Measurements from ENCODE around the gene KCNK5. TPM values are rescaled to one million over a fixed set of nuclear protein-coding genes. Genes with fewer than 3 reads are reported as not detected.

The KCNK5 gene
- total and polyA plus RNA-seq, 2 donors (not counting 1 experiment from before 2014, with no cell fraction given): 0.07 TPM; not detected in 1

DNA sequence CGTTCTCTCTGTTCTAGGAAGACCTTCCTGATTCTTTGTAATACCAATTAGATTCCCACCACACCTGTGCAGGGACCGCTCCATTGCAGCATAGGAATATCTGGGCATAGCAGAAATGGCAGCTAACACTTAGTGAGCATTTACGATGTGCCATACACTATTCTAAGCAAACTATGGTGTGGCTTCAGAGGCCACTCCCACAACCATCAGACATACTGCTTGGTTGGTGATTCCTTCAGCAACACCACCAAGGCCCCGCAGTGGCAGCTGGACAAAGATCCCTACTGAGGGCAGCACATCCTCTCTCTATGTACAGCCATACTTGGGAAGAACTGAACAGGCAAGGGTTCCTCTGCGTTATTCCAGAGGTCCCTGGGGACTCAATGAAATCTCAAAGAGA is 6.2 kb downstream of the KCNK5 start:
- peaks cover 4% of the 10 kb centered on the region for H3K4me1 Mint-ChIP-seq
- Histone ChIP-seq H3K27ac (ENCODE audit: low read length in 2 of 2) (no peak overlapping the region), H3K27me3 (replicated peaks in 1 of 4; ENCODE audit: control extremely low read depth in 1 of 4, control insufficient read depth in 3 of 4, insufficient read depth in 4 of 4, low read length in 3 of 4) (peaks cover 0 to 23% (median 9%) of the 10 kb centered on the region in 4 experiments), H3K9ac (ENCODE audit: low read length) (no peak overlapping the region), H3K79me2 (ENCODE audit: control insufficient read depth, insufficient read depth, low read length) (no peaks in the 10 kb centered on the region), H3K4me3 (ENCODE audit: control extremely low read depth in 1 of 5, extremely low read depth in 1 of 5, insufficient read depth in 1 of 5, low read depth in 2 of 5, low read length in 4 of 5) (no peak overlapping the region), H3K36me3 (replicated peaks in 1 of 2; ENCODE audit: control extremely low read depth in 1 of 2, control insufficient read depth in 1 of 2, extremely low read depth in 1 of 2, insufficient read depth in 2 of 2, low read length in 1 of 2) (no peaks in the 10 kb centered on the region), H3K9me3 (ENCODE audit: control extremely low read depth in 1 of 3, control insufficient read depth in 2 of 3, insufficient read depth in 1 of 3, low read length in 2 of 3) (peaks cover 0 to 3% (median 0%) of the 10 kb centered on the region in 3 donors), H2AFZ (ENCODE audit: insufficient read depth, low read depth, low read length, poor library complexity, severe bottlenecking) (no peak overlapping the region), H3K4me2 (replicated peaks; ENCODE audit: low read depth, low read length, poor library complexity, severe bottlenecking) (no peak overlapping the region), H3K4me1 (ENCODE audit: control insufficient read depth in 2 of 2, insufficient read depth in 2 of 2, low read length in 2 of 2) (no peaks in the 10 kb centered on the region), H4K20me1 (ENCODE audit: control insufficient read depth, insufficient read depth, low read length, poor library complexity, severe bottlenecking) (no peaks in the 10 kb centered on the region)
- ATAC-seq (ENCODE audit: low read depth): no peak
- intact Hi-C loops (cut with micrococcal nuclease): no loop called here
- no peak overlapping the region for H3K4me3 Mint-ChIP-seq
- 97% methylated on average over 4 of the region's 5 CpGs for WGBS (ENCODE audit: insufficient coverage)
- H3K27me3 Mint-ChIP-seq: peaks cover 56% of the 10 kb centered on the region
- CTCF ChIA-PET: no interaction called here
- POLR2A ChIA-PET: no interaction called here
- no peak for DNase-seq
- no peak overlapping the region for H3K27ac Mint-ChIP-seq
- TF ChIP-seq EZH2 (IDR thresholded peaks at IDR 0.05; ENCODE audit: borderline replicate concordance, insufficient read depth, low read depth, low read length, poor library complexity, severe bottlenecking): no peak
- TF ChIP-seq, protein P1, sequence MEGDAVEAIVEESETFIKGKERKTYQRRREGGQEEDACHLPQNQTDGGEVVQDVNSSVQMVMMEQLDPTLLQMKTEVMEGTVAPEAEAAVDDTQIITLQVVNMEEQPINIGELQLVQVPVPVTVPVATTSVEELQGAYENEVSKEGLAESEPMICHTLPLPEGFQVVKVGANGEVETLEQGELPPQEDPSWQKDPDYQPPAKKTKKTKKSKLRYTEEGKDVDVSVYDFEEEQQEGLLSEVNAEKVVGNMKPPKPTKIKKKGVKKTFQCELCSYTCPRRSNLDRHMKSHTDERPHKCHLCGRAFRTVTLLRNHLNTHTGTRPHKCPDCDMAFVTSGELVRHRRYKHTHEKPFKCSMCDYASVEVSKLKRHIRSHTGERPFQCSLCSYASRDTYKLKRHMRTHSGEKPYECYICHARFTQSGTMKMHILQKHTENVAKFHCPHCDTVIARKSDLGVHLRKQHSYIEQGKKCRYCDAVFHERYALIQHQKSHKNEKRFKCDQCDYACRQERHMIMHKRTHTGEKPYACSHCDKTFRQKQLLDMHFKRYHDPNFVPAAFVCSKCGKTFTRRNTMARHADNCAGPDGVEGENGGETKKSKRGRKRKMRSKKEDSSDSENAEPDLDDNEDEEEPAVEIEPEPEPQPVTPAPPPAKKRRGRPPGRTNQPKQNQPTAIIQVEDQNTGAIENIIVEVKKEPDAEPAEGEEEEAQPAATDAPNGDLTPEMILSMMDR (IDR thresholded peaks at IDR 0.05): no peak
- H3K9me3 Mint-ChIP-seq (ENCODE audit: insufficient read depth): no peaks in the 10 kb centered on the region

DNA sequence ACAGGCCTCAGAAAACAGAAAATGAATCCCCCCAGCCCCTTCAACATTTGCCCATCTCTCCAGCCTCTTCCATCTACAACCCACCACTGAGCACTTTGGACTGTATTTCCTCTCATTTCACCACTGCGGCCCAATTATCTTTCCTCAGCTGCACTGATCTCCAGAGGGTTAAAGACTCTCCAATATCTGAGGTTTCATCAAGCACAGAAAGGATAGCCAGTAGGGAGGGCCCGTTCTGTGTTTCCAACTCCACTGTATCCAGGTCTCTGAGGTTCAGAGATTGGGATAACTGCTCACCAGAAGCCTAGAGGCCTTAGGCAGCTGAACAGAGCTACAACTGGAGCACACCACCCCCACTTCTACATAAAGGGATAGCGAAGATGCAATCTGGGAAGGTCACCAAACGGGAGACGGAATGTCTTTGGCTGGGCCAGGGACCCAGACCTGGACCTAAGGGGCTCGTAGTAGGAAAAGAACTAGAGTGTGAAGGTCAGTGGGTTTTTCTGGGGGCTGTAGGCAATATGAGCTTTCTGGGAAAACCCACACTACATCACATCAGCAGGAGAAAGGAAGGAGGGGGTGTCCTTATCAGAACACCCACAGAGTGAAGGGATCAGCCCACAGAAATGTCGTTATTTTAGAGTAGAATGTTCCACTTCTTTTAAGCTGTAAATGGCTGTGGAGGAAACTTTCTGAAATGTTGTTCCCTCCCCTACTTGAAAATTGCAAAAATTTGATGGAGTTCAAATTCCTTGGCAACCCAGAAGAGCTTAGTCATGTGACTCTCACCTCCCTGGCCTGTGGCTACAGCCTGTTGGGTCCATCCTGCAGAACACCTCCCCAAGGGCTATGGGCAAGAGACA is 7.3 kb downstream of the KCNK5 start:
- intact Hi-C loops (cut with micrococcal nuclease): no loop called here
- 91% methylated on average over 2 of the region's 7 CpGs for WGBS (ENCODE audit: insufficient coverage)
- Histone ChIP-seq H3K4me1 (ENCODE audit: control insufficient read depth in 2 of 2, insufficient read depth in 2 of 2, low read length in 2 of 2) (no peaks in the 10 kb centered on the region), H3K27ac (ENCODE audit: low read length in 2 of 2) (no peak overlapping the region), H3K27me3 (replicated peaks in 1 of 4; ENCODE audit: control extremely low read depth in 1 of 4, control insufficient read depth in 3 of 4, insufficient read depth in 4 of 4, low read length in 3 of 4) (peaks cover 0 to 14% (median 2%) of the 10 kb centered on the region in 4 experiments), H3K9me3 (ENCODE audit: control extremely low read depth in 1 of 3, control insufficient read depth in 2 of 3, insufficient read depth in 1 of 3, low read length in 2 of 3) (peaks cover 0 to 3% (median 0%) of the 10 kb centered on the region in 3 donors), H3K79me2 (ENCODE audit: control insufficient read depth, insufficient read depth, low read length) (no peaks in the 10 kb centered on the region), H3K36me3 (replicated peaks in 1 of 2; ENCODE audit: control extremely low read depth in 1 of 2, control insufficient read depth in 1 of 2, extremely low read depth in 1 of 2, insufficient read depth in 2 of 2, low read length in 1 of 2) (no peaks in the 10 kb centered on the region), H4K20me1 (ENCODE audit: control insufficient read depth, insufficient read depth, low read length, poor library complexity, severe bottlenecking) (no peaks in the 10 kb centered on the region), H3K4me2 (replicated peaks; ENCODE audit: low read depth, low read length, poor library complexity, severe bottlenecking) (no peak overlapping the region), H2AFZ (ENCODE audit: insufficient read depth, low read depth, low read length, poor library complexity, severe bottlenecking) (no peak overlapping the region), H3K9ac (ENCODE audit: low read length) (no peak overlapping the region), H3K4me3 (ENCODE audit: control extremely low read depth in 1 of 5, extremely low read depth in 1 of 5, insufficient read depth in 1 of 5, low read depth in 2 of 5, low read length in 4 of 5) (no peak overlapping the region)
- TF ChIP-seq EZH2 (IDR thresholded peaks at IDR 0.05; ENCODE audit: borderline replicate concordance, insufficient read depth, low read depth, low read length, poor library complexity, severe bottlenecking): no peak
- TF ChIP-seq, protein P1 (IDR thresholded peaks at IDR 0.05): no peak
- Mint-ChIP-seq H3K27me3 (peaks cover 46% of the 10 kb centered on the region), H3K4me3 (no peak overlapping the region), H3K4me1 (peaks cover 4% of the 10 kb centered on the region), H3K9me3 (ENCODE audit: insufficient read depth) (no peaks in the 10 kb centered on the region), H3K27ac (no peak overlapping the region)
- DNase-seq (no peak), ATAC-seq (ENCODE audit: low read depth) (no peak)
- CTCF ChIA-PET: no interaction called here
- POLR2A ChIA-PET: no interaction called here
